ENCODE results near the gene CPA1.

GRCh38 chr7:130419658-130420057 lies 39.4 kb downstream of the CPA1 start:
- TF ChIP-seq, protein P1, sequence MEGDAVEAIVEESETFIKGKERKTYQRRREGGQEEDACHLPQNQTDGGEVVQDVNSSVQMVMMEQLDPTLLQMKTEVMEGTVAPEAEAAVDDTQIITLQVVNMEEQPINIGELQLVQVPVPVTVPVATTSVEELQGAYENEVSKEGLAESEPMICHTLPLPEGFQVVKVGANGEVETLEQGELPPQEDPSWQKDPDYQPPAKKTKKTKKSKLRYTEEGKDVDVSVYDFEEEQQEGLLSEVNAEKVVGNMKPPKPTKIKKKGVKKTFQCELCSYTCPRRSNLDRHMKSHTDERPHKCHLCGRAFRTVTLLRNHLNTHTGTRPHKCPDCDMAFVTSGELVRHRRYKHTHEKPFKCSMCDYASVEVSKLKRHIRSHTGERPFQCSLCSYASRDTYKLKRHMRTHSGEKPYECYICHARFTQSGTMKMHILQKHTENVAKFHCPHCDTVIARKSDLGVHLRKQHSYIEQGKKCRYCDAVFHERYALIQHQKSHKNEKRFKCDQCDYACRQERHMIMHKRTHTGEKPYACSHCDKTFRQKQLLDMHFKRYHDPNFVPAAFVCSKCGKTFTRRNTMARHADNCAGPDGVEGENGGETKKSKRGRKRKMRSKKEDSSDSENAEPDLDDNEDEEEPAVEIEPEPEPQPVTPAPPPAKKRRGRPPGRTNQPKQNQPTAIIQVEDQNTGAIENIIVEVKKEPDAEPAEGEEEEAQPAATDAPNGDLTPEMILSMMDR (IDR thresholded peaks at IDR 0.05; ENCODE audit: insufficient read depth, low read length) = no peak
- TF ChIP-seq POLR2AphosphoS5 (IDR thresholded peaks at IDR 0.05; ENCODE audit: low read depth) (no peak), SPI1 (IDR thresholded peaks at IDR 0.05; ENCODE audit: borderline replicate concordance, low read depth) (no peak), GABPA (IDR thresholded peaks at IDR 0.05; ENCODE audit: low read depth) (no peak)
- TF ChIP-seq, protein P2, sequence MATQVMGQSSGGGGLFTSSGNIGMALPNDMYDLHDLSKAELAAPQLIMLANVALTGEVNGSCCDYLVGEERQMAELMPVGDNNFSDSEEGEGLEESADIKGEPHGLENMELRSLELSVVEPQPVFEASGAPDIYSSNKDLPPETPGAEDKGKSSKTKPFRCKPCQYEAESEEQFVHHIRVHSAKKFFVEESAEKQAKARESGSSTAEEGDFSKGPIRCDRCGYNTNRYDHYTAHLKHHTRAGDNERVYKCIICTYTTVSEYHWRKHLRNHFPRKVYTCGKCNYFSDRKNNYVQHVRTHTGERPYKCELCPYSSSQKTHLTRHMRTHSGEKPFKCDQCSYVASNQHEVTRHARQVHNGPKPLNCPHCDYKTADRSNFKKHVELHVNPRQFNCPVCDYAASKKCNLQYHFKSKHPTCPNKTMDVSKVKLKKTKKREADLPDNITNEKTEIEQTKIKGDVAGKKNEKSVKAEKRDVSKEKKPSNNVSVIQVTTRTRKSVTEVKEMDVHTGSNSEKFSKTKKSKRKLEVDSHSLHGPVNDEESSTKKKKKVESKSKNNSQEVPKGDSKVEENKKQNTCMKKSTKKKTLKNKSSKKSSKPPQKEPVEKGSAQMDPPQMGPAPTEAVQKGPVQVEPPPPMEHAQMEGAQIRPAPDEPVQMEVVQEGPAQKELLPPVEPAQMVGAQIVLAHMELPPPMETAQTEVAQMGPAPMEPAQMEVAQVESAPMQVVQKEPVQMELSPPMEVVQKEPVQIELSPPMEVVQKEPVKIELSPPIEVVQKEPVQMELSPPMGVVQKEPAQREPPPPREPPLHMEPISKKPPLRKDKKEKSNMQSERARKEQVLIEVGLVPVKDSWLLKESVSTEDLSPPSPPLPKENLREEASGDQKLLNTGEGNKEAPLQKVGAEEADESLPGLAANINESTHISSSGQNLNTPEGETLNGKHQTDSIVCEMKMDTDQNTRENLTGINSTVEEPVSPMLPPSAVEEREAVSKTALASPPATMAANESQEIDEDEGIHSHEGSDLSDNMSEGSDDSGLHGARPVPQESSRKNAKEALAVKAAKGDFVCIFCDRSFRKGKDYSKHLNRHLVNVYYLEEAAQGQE (IDR thresholded peaks at IDR 0.05; ENCODE audit: insufficient replicate concordance, low read depth) = no peak

Measured in HL-60 (cell line).